Activated CD4-positive, CD25-positive, alpha-beta regulatory T cell treated with anti-CD3 and anti-CD28 coated beads, Interleukin-2, amount 50 U/mL, for 72 hours (primary cell): ENCODE results near the gene HIVEP3.

Experiments used
- DNase-seq: peaks from one replicate; pipeline ENCODE4 v3.0.0; 2021

HIVEP3 gene

DNA sequence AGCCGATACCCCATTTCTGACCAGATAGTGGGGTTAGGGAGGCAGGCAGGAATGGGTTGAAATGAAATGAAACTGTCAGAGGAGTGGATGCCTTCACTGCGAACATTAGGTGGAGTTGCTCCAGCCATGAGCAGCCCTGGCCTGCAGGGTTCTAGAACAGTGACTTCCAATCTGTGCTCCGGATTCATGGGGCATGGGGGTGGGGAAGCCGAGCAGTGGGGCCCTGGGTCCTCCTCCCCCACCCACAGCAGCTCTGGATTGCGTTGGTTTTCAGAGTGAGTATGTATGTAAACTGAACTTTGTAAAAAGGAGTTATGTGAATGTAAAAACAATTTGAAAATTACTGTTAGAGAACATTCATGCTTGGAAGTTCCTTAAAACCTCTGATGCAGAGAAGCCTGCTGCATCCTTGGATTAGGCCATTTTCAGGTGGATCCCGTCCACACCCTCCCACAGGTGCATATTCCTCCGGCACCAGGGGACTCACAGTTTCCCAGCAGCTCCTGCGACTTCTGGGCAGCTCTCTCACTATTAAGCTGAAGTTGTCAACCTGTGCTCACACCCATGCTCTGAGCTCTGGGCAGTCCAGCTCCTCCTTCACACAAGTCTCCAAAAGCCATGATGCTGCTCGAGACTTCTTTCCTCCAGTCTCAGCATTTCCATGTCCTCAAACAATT is 379.8 kb downstream of the HIVEP3 start:
- DNase-seq = peak; percentile 6

DNA sequence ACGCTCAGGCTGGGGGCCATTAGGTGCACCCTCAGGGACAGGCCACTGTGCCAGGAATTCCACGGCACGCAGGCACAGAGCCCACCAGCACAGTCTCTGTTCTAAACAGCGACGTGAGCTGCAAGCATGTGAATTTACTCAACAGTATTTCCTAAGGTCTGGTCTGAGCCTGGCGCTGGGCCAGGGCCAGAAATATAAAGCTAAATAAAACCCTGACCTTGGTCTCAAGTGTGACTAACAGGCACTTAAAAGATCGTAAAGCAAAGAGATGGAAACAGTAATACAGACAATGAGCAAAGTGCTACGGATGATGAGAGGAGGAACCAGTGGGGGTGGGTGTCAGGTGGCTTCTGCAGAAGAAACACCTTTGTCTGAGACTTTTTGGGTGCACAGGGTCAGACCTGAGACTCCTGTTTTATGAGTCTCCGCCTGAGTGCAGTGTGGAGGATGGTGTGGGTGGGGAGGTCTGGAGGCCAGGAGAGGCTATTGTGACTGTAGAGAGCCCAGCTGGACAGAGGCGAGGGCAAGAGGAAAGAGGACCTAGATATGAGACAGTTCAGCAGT is 380.9 kb downstream of the HIVEP3 start:
- no peak for DNase-seq

GRCh38 chr1:41537251-41537650 is 381.5 kb downstream of the HIVEP3 start:
- peak; percentile 4 for DNase-seq

DNA sequence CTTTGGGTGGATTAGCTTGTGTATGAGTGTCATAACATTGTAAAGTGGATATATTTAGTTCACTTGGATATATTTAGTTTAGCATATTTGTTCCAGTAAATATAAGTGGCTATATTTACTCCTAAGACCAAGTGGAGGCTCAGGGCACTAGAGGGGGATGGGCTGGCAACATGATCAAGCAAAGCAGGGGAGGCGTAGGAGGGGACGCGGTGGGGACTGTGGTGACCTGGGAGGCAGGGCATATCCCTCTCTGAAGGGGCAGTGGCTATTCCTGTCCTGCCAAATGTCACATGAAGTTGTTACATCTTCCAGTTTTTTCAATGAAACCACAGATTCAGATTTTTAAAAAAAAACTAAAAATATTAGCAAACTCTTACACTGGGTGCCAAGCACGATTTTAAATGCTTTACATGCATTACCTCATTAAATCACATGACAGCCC is 382.3 kb downstream of the HIVEP3 start:
- DNase-seq = no peak

DNA sequence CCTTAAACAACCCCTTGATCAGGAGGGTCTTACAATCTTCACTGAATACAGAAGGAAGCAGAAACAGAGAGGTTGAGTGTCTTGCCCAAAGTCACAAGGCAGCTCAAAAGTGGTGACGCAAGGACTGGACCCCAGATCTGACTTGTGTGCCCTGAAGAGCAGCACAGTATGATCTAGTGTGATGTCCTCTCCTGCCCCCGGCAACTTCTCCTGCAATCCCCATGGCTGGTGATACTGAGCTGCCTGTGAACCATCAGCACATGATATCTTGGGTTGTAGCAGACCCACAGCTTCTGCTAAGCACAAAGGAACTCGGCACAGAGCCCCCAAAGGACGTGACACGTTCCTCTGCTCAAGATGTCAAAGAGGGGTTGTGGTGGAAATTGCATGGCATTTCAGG is 383.0 kb downstream of the HIVEP3 start:
- no peak for DNase-seq

DNA sequence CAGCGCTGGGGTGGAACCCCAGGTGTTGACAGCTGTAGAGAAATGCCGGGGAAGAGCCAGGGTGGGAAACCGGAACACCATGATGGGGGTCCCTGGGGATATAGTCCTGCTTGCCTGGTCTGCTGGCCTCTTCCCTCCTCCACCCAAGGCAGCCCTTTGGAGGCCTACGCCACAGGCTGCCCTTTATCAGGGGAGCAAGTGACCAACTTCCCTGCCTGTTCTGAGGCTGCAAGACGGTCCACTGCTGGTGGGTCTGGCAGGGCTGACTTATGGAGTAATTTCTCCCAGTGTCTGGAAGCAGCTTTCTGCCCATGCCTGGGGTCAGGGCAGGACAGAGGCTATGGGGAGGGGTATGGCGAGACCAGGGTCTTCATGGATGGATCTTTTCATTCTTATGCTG is 383.4 kb downstream of the HIVEP3 start:
- DNase-seq = peak; percentile 1

- DNase-seq = no peak
Measured at GRCh38 chr1:41534181-41535076, 384.3 kb downstream of the HIVEP3 start.

DNA sequence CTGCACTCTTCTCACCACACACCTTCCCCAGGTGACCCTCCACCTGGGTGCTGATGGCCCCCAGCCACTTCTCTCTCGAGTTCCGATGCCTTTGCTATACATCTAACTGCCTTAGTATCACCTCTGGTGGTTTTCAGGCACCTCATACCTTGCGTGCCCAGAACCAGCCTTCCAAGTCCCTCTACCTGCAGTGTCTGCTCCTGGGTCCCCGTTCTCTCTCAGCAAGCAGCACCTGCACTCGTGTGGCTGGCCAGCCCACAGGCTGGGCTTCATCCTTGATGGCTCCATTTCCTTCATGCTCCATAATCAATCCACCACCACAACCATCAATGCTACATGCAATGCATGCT is 385.0 kb downstream of the HIVEP3 start:
- no peak for DNase-seq

DNA sequence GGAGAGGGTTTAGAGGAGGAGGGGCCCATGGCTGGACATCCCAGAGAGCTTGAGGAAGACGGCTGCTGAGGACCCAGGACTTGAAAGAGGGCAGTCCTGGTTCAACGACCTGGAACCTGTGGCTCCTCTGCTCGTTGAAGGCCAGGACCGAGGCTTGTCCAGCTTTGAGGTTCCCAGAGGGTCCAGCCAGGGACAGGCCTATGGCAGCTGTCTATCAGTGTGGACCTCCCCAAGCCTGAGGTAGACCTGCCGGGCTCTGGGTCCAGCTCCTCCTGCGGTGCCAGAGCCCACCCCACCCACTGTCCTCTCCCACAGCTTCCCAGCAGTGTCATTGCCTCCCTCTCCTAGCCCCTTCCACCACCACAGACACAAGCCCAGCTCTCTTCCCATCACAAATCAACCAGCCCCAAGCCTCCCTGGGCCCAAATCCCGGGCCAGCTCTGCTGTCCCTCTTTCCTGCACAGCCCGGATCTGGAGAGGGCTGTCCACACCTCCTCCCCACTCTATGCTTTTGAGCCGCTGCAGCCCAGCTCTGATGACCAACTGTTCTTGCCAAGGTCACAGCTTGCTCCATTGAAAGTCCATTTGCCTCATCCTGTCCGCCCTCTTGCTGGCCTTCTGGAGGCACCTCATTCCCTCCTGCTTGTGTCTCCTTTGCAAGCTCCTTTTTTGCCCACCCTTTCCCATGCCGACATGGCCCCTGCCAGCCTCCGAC is 385.5 kb downstream of the HIVEP3 start:
- no peak for DNase-seq

DNA sequence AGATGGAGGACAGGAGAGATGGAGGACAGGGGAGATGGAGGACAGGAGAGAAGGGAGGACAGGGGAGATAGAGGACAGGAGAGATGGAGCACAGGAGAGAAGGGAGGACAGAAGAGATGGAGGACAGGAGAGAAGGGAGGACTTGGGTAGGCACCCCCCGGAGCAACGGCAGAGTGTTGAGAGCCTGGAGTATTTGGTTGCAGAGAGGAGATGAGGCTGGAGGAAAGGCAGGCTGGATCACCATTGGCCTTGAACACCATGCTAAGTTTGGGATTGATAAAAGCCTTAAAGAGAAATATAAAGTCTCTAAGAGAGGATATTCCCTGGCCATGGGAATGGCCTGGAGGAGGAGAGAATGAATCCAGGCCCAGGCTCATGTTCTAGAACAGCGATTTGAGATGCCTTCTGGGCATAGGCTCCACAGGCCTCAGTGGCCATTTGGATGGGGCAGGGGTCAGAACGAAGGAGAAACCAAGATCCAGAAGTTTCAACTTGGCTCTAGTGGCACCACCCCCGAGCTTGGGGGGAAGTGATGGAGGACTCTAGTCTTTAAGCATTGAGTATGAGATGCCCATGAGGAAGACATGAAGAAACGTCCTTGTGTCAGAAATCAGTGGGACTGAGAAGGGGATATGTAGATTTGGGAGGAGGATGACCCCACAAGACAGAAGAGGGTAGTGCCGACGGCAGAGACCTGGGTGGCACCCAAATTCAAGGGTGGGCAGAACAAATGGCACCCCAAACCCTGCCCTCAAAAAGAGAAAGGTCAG is 386.3 kb downstream of the HIVEP3 start:
- no peak for DNase-seq

DNA sequence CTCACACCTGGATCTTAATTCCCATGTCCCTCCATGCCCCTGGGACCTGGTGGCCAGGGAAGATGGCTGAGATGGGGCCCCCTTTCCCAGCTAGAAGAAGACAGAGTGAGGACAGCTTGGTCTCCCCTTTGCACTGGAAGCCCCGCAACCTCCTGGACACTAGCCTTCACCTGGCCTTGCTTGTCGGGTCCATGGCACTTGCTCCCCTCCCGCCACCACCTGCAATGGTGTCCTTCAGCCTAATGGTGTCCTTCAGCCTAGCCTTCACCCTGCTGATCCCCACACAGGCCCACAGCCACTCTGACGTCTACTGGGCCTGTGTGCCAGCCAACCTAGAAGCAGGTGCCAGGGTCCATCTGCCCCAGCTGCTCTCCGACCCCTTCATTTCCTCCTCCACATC is 388.3 kb downstream of the HIVEP3 start:
- DNase-seq = no peak

DNA sequence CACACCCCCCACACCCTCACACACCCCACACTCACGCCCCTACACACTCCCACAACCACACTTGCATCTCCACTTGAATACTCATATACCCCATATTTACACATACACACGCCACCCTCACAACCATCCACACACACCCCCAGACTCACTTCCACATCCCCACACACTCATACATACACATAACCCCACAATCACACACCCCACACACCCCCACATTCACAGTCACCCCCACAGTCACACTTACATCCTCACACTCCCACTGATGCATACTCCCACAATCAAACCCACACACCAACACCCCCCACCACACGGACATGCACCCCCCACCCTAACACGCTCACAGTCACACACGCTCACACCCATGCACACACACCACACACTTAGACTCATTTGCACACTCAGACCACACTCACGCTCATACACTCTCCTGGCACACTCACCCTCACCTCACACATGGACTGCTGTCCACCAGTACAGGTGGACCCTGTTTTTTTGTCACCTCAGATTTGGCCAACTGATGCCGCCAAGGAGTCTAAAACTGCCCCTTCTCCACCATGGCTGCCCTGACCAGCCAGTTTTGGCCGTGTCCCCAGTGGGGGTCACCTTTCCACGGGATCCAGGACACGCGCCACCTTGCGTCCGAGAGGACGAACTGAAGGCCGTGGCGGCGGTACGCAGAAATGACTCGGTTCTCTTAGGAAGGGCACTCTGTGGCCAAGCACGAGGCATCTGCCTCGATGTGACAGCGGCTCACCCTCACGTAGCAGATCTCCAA is 388.9 kb downstream of the HIVEP3 start:
- DNase-seq = no peak

- no peak for DNase-seq
Measured at GRCh38 chr1:41528726-41529605, 389.8 kb downstream of the HIVEP3 start.

DNA sequence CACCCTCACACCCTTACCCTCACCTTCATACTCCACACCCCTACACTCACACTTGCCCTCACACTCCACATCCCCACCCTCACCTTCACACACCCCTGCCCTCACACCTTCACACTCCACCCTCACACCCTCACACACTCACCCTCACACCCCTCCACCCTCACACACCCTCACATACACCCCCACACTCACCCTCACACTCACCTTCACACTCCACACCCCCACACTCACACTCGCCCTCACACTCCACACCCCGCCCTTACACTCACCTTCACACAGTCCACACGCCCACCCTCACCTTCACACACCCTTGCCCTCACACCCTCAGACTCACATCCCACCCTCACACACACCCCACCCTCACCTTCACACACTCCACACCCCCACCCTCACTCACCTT is 390.6 kb downstream of the HIVEP3 start:
- DNase-seq = no peak

DNA sequence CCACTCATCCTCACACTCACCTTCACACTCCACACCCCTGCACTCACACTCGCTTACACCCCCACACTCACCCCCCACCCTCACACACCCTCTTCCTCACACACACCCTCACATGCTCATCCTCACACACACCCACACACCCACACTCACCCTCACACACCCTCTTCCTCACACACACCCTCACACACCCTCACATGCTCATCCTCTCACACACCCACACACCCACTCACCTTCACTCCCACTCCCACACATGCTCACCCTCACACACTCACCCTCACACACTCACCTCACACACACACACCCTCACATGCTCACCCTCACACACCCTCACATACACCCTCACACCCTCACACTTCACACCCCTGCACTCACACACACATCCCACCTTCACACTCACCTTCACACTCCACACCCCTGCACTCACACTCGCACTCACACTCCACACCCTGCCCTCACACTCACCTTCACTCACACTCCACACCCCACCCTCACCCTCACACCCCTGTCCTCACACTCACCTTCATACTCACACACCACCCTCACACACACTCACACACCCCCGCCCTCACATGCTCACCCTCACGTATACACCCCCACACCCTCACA is 391.7 kb downstream of the HIVEP3 start:
- no peak for DNase-seq

GRCh38 chr1:41525891-41526587 is 392.7 kb downstream of the HIVEP3 start:
- DNase-seq = no peak

DNA sequence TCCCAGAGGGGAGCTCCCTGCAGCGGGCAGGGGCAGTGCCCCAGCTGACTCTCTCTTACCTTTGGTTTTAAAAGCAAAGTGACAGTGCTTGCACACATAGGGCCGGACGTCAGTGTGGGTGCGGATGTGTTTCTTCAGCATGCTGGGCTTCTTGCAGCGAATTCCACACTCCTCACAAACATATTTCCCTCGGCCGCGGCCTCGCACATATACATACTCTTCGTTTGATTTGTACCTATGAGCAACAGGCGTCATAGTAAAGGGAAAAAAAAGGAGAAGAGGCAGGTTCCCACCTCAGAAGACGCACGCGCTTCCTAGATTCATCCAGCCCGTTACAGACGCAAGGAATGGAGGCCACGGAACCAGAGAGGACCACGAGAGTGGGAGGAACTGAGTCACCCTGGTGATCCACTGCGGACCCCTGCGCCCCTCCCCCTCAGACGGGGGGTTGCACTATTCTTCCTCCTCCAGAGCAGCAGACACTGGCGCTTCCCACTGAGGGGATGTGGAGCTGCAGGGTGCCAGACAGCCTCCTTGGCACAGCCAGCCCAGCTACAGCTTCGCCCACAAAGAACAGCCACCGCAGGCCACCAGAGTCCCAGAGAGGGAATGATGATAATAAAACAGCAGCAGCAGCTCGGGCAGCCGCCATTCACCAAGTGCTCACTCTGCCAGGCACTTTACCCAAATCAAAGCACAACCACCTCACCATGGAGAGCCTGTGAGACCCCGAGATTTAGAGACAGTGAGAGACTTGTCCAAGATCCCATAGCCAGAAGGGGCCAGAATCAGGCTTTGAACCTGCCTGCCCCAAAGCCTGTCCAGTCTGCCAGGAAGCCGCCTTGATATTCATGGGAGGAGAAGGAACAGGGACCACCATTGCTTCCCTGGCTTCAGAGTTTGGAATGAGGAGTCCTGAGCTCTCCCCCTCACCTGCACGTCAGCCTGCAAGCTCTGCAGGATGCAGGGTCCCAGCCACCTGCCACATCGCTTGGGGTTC is 393.7 kb downstream of the HIVEP3 start:
- DNase-seq = no peak

DNA sequence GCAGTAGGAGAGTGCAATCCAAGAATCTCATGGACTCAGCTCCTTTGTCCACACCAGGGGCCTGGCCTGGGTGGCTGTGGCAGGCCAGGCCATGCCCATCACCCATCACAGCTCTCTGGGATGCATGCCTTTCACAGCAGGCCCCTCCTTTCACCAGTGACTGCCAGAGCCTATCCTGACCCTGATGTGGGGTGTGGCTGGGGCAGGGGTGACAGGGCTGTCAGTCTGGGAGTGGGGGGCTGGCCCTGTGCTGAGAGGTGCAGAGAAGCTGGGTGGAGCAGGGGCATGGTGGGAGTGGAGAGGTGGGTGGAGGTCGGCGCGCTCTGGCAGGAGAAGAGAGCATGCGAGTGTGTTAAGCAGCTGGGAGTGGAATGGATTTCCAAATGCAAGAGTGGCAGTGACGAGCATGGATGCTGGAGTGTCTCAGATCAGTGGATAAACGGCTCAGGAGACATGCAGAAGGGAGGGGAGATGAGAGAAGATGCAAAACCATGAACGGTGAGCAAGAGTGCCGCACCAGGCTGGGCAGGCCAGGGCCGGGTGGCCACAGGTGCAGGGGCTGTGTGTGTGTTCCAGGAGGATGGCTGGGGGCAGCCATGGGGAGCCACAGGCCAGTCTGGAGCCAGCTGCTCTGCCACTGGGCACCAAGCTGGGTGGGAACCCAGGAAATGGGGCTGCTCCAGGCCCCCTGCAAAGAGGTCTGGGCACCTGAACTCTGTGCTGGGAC is 394.6 kb downstream of the HIVEP3 start:
- DNase-seq = no peak
